HEK293 (cell line): ENCODE results near the gene TRNP1.

Experiments used
- KLF9 ChIP-seq: fragments of 450-650 bp; formaldehyde crosslinking; IDR thresholded peaks from 2 replicates; pipeline ENCODE4 v1.5.1; 2016; ENCODE audit warnings: missing biosample characterization, missing genetic modification characterization, low read depth
- MEIS1 ChIP-seq: sonication (generic); formaldehyde crosslinking; IDR thresholded peaks from 2 replicates; pipeline ENCODE4 v1.8.1; 2022; ENCODE audit warnings: missing genetic modification reagents, mild to moderate bottlenecking, borderline replicate concordance
- SETDB1 ChIP-seq: IDR thresholded peaks from one replicate; pipeline ENCODE4 v1.6.1; 2017; ENCODE audit warnings: mild to moderate bottlenecking, low read length, moderate library complexity, mixed read lengths; ENCODE audit not compliant: insufficient read length
- ZNF24 ChIP-seq: fragments of 450-650 bp; formaldehyde crosslinking; IDR thresholded peaks from 2 replicates; pipeline ENCODE4 v1.5.1; 2016; ENCODE audit warnings: missing biosample characterization, missing genetic modification characterization
- ZNF610 ChIP-seq: fragments of 450-650 bp; formaldehyde crosslinking; IDR thresholded peaks from 2 replicates; pipeline ENCODE4 v1.5.1; 2016; ENCODE audit warnings: missing biosample characterization, missing genetic modification characterization, borderline replicate concordance
- ZNF768 ChIP-seq: fragments of 450-650 bp; formaldehyde crosslinking; IDR thresholded peaks from 2 replicates; pipeline ENCODE4 v1.5.1; 2018; ENCODE audit warnings: missing biosample characterization, mild to moderate bottlenecking, missing genetic modification characterization
- TF ChIP-seq, protein P1 (sequence below): fragments of 450-650 bp; formaldehyde crosslinking; IDR thresholded peaks from 2 replicates; pipeline ENCODE4 v1.5.1; 2016; ENCODE audit warnings: missing biosample characterization, missing genetic modification characterization
- TF ChIP-seq, protein P2 (sequence below): fragments of 450-650 bp; formaldehyde crosslinking; IDR thresholded peaks from 2 replicates; pipeline ENCODE4 v1.5.1; 2016; ENCODE audit warnings: missing biosample characterization, missing genetic modification characterization
- TF ChIP-seq, protein P3 (sequence below): fragments of 450-650 bp; formaldehyde crosslinking; IDR thresholded peaks from 2 replicates; pipeline ENCODE4 v1.5.1; 2017; ENCODE audit warnings: missing biosample characterization, missing genetic modification characterization
- TF ChIP-seq, protein P4 (sequence below): fragments of 450-650 bp; formaldehyde crosslinking; IDR thresholded peaks from 2 replicates; pipeline ENCODE4 v1.5.1; 2016; ENCODE audit warnings: missing biosample characterization, missing genetic modification characterization

DNA sequence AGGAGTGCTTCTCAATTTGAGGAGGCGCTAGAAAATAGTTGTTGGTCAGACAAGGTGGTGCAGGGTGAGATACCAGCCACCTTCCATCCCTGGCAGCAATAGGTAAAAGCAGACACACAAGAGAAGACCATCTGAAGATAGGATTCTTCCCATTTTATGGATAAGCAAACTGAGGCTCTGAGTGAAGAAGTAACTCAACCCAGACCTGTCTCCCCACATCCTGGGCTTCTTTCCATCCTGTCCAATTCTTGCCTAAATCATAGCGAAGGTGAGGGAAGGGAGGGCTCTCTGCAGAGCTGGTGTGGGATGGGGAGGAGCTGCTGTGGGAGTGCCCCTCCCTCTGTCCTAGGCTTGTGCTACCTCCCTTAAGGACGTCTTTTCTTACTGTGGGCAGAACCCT is 21.9 kb upstream of the TRNP1 start:
- TF ChIP-seq, protein P1, sequence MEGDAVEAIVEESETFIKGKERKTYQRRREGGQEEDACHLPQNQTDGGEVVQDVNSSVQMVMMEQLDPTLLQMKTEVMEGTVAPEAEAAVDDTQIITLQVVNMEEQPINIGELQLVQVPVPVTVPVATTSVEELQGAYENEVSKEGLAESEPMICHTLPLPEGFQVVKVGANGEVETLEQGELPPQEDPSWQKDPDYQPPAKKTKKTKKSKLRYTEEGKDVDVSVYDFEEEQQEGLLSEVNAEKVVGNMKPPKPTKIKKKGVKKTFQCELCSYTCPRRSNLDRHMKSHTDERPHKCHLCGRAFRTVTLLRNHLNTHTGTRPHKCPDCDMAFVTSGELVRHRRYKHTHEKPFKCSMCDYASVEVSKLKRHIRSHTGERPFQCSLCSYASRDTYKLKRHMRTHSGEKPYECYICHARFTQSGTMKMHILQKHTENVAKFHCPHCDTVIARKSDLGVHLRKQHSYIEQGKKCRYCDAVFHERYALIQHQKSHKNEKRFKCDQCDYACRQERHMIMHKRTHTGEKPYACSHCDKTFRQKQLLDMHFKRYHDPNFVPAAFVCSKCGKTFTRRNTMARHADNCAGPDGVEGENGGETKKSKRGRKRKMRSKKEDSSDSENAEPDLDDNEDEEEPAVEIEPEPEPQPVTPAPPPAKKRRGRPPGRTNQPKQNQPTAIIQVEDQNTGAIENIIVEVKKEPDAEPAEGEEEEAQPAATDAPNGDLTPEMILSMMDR (tag by site-specific recombination) = no peak
- TF ChIP-seq MEIS1 (CRISPR knock-in tag) = no peak
- TF ChIP-seq, protein P2, sequence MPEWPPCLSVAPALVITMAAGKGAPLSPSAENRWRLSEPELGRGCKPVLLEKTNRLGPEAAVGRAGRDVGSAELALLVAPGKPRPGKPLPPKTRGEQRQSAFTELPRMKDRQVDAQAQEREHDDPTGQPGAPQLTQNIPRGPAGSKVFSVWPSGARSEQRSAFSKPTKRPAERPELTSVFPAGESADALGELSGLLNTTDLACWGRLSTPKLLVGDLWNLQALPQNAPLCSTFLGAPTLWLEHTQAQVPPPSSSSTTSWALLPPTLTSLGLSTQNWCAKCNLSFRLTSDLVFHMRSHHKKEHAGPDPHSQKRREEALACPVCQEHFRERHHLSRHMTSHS = no peak
- no peak for TF ChIP-seq ZNF24
- TF ChIP-seq, protein P3, sequence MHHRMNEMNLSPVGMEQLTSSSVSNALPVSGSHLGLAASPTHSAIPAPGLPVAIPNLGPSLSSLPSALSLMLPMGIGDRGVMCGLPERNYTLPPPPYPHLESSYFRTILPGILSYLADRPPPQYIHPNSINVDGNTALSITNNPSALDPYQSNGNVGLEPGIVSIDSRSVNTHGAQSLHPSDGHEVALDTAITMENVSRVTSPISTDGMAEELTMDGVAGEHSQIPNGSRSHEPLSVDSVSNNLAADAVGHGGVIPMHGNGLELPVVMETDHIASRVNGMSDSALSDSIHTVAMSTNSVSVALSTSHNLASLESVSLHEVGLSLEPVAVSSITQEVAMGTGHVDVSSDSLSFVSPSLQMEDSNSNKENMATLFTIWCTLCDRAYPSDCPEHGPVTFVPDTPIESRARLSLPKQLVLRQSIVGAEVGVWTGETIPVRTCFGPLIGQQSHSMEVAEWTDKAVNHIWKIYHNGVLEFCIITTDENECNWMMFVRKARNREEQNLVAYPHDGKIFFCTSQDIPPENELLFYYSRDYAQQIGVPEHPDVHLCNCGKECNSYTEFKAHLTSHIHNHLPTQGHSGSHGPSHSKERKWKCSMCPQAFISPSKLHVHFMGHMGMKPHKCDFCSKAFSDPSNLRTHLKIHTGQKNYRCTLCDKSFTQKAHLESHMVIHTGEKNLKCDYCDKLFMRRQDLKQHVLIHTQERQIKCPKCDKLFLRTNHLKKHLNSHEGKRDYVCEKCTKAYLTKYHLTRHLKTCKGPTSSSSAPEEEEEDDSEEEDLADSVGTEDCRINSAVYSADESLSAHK (tag by site-specific recombination) = no peak
- TF ChIP-seq, protein P4, sequence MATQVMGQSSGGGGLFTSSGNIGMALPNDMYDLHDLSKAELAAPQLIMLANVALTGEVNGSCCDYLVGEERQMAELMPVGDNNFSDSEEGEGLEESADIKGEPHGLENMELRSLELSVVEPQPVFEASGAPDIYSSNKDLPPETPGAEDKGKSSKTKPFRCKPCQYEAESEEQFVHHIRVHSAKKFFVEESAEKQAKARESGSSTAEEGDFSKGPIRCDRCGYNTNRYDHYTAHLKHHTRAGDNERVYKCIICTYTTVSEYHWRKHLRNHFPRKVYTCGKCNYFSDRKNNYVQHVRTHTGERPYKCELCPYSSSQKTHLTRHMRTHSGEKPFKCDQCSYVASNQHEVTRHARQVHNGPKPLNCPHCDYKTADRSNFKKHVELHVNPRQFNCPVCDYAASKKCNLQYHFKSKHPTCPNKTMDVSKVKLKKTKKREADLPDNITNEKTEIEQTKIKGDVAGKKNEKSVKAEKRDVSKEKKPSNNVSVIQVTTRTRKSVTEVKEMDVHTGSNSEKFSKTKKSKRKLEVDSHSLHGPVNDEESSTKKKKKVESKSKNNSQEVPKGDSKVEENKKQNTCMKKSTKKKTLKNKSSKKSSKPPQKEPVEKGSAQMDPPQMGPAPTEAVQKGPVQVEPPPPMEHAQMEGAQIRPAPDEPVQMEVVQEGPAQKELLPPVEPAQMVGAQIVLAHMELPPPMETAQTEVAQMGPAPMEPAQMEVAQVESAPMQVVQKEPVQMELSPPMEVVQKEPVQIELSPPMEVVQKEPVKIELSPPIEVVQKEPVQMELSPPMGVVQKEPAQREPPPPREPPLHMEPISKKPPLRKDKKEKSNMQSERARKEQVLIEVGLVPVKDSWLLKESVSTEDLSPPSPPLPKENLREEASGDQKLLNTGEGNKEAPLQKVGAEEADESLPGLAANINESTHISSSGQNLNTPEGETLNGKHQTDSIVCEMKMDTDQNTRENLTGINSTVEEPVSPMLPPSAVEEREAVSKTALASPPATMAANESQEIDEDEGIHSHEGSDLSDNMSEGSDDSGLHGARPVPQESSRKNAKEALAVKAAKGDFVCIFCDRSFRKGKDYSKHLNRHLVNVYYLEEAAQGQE (tag by site-specific recombination) = no peak
- TF ChIP-seq ZNF768 = no peak
- TF ChIP-seq SETDB1 = no peak
- TF ChIP-seq KLF9 (tag by site-specific recombination) = no peak
- TF ChIP-seq ZNF610 (tag by site-specific recombination) = no peak
